HG03457 (cell line): ENCODE measurements around the gene FAM20C.
"Not testable (repeated sequence)": the region's sequence is repeated elsewhere in the genome, so short reads cannot be mapped to it uniquely, and the experiment has no call there.

Experiments used
- ATAC-seq: cut with Tn5 transposase; IDR thresholded peaks from one replicate; pipeline ENCODE4 v1.9.1; 2021; ENCODE audit warnings: moderate number of reproducible peaks; ENCODE audit not compliant: unreplicated experiment

FAM20C gene

GRCh38 chr7:240146-240676 lies 47.8 kb downstream of the FAM20C start:
- ATAC-seq, result no peak

- no peak for ATAC-seq
Measured at GRCh38 chr7:240887-241421, 48.6 kb downstream of the FAM20C start.

- no peak for ATAC-seq
Measured at GRCh38 chr7:241513-241912, 49.1 kb downstream of the FAM20C start.

- not testable (repeated sequence) for ATAC-seq
Measured at GRCh38 chr7:242826-243579, 50.6 kb downstream of the FAM20C start.

GRCh38 chr7:243580-243978 lies 51.2 kb downstream of the FAM20C start:
- ATAC-seq, result not testable (repeated sequence)

GRCh38 chr7:244974-245373 lies 52.6 kb downstream of the FAM20C start:
- no peak for ATAC-seq

GRCh38 chr7:245574-246295 lies 53.4 kb downstream of the FAM20C start:
- ATAC-seq, result no peak

- ATAC-seq, result no peak
Measured at GRCh38 chr7:246451-246850, 54.1 kb downstream of the FAM20C start.

GRCh38 chr7:247181-247580 lies 54.8 kb downstream of the FAM20C start:
- no peak for ATAC-seq

GRCh38 chr7:247636-248035 lies 55.3 kb downstream of the FAM20C start:
- no peak for ATAC-seq

GRCh38 chr7:248732-249435 lies 56.5 kb downstream of the FAM20C start:
- no peak for ATAC-seq

GRCh38 chr7:249989-250388 lies 57.6 kb downstream of the FAM20C start:
- ATAC-seq, result no peak

GRCh38 chr7:250523-250922 lies 58.2 kb downstream of the FAM20C start:
- ATAC-seq, result no peak

GRCh38 chr7:251005-251404 lies 58.6 kb downstream of the FAM20C start:
- no peak for ATAC-seq

- no peak for ATAC-seq
Measured at GRCh38 chr7:251446-252175, 59.2 kb downstream of the FAM20C start.

- no peak for ATAC-seq
Measured at GRCh38 chr7:252216-252965, 60.0 kb downstream of the FAM20C start.

GRCh38 chr7:252981-253380 lies 60.6 kb downstream of the FAM20C start:
- no peak for ATAC-seq

GRCh38 chr7:253581-254336 lies 61.4 kb downstream of the FAM20C start:
- no peak for ATAC-seq

GRCh38 chr7:254337-255037 lies 62.1 kb downstream of the FAM20C start:
- ATAC-seq, result no peak
